Upper lobe of left lung (tissue), 6 donors: ENCODE measurements around the gene TRAF2. TPM values are rescaled to one million over a fixed set of nuclear protein-coding genes. Genes with fewer than 3 reads are reported as not detected.

Source experiments
- ATAC-seq, 2 donors: fragments of 200-7000 bp; cut with Tn5 transposase; one replicate each; pipeline ENCODE4 v1.9.1; 2022; ENCODE audit warnings: mild to moderate bottlenecking in 2 of 2, moderate library complexity in 2 of 2; ENCODE audit not compliant: low FRiP score in 2 of 2
- DNase-seq, 2 donors: peaks; one replicate each; pipeline ENCODE4 v3.0.0-alpha.2; 2019 to 2020
- H3K27ac ChIP-seq, 4 donors: fragments of 200-600 bp; sonication (generic); one replicate each; pipeline ENCODE4 v1.5.1; 2016 to 2019
- H3K27me3 ChIP-seq, 4 donors: fragments of 200-600 bp; sonication (generic); one replicate each; pipeline ENCODE4 v1.5.1; 2017 to 2019
- H3K36me3 ChIP-seq, 4 donors: fragments of 200-600 bp; sonication (generic); one replicate each; pipeline ENCODE4 v1.5.1; 2016 to 2019
- H3K4me1 ChIP-seq, 4 donors: fragments of 200-600 bp; sonication (generic); one replicate each; pipeline ENCODE4 v1.5.1; 2018 to 2019
- H3K4me3 ChIP-seq, 4 donors: fragments of 200-600 bp; sonication (generic); one replicate each; pipeline ENCODE4 v1.5.1; 2017 to 2019; ENCODE audit warnings: mild to moderate bottlenecking in 2 of 4, moderate library complexity in 1 of 4
- H3K9me3 ChIP-seq, 4 donors: fragments of 200-600 bp; sonication (generic); one replicate each; pipeline ENCODE4 v1.5.1; 2018 to 2019
- CTCF ChIP-seq, 6 experiments: fragments of 450-650 bp in 4 of 6; fragments of 200-600 bp in 2 of 6; sonication (generic) in 2 of 6; IDR thresholded peaks; one replicate each; pipeline ENCODE4 v1.5.1; 2016 to 2019; ENCODE audit warnings: antibody characterized with exemption in 6 of 6
- EP300 ChIP-seq, 4 donors: sonication (generic); formaldehyde crosslinking; IDR thresholded peaks; one replicate each; pipeline ENCODE4 v1.5.1; 2017; ENCODE audit warnings: antibody characterized with exemption in 4 of 4, control low read depth in 2 of 4
- POLR2A ChIP-seq, 4 donors: fragments of 450-650 bp; IDR thresholded peaks; one replicate each; pipeline ENCODE4 v1.5.1; 2016 to 2017; ENCODE audit warnings: antibody characterized with exemption in 4 of 4, mild to moderate bottlenecking in 2 of 4
- POLR2AphosphoS5 ChIP-seq, 2 donors: sonication (generic); formaldehyde crosslinking; IDR thresholded peaks; one replicate each; pipeline ENCODE4 v1.5.1; 2017; ENCODE audit warnings: antibody characterized with exemption in 2 of 2
- WGBS, 2 donors: methylation state at CpG; one replicate each; pipeline ENCODE4 v1.1.5; 2017 to 2018; 5-methylcytosine and 5-hydroxymethylcytosine counted together
- total RNA-seq, 6 donors: library from RNA; depleted of rRNA in 4 of 6; stranded (reverse); fragments of >200 nt in 4 of 6; gene quantifications; one replicate each; pipeline versions ENCODE4 v1.1.0 to v1.2.1, GENCODE V29; 2016 to 2021
- donor health status: DM: no; HTN: no; CAD: no; lungs with moderate emphysema.
- donor health status: DM: no; HTN: yes; CAD: no; lungs with severe emphysema.

TRAF2 gene
- total RNA-seq, 6 donors from 2014 or later = 10.6 to 20.8 (median 13.4) TPM

- TF ChIP-seq POLR2A (IDR thresholded peaks at IDR 0.05) (no peak), POLR2AphosphoS5 (IDR thresholded peaks at IDR 0.05) (no peak), EP300 (IDR thresholded peaks at IDR 0.05) (no peak), CTCF (IDR thresholded peaks at IDR 0.05) (no peak)
- Histone ChIP-seq H3K9me3 (no peaks in the 10 kb centered on the region), H3K27ac (no peak overlapping the region), H3K27me3 (no peaks in the 10 kb centered on the region), H3K4me3 (no peak overlapping the region), H3K36me3 (peaks cover 12 to 31% (median 26%) of the 10 kb centered on the region in 4 donors), H3K4me1 (no peaks in the 10 kb centered on the region)
- DNase-seq (no peak), ATAC-seq (no peak)
- WGBS, 2 donors = 90 to 100% methylated on average over 8 of the region's 8 CpGs
Observed at GRCh38 chr9:136936645-136937170, 50.4 kb downstream of the TRAF2 start.

- 90 to 92% methylated on average over 8 to 15 of the region's 15 CpGs for WGBS, 2 donors
- ATAC-seq = no peak
- no peak overlapping the region for H3K27ac ChIP-seq
Observed at GRCh38 chr9:136937186-136938001, 51.1 kb downstream of the TRAF2 start.

GRCh38 chr9:136939431-136939995, 53.2 kb downstream of the TRAF2 start:
- peaks cover 18 to 45% (median 40%) of the 10 kb centered on the region in 4 donors for H3K36me3 ChIP-seq
- H3K27me3 ChIP-seq = no peaks in the 10 kb centered on the region
- H3K9me3 ChIP-seq = no peaks in the 10 kb centered on the region
- H3K4me3 ChIP-seq = no peak overlapping the region
- H3K4me1 ChIP-seq = peaks cover 9 to 20% (median 11%) of the 10 kb centered on the region in 4 donors
- ATAC-seq (no peak), DNase-seq (peak; percentile 19 to 66)
- TF ChIP-seq CTCF (IDR thresholded peaks at IDR 0.05) (no peak), EP300 (IDR thresholded peaks at IDR 0.05) (no peak), POLR2A (IDR thresholded peaks at IDR 0.05) (no peak), POLR2AphosphoS5 (IDR thresholded peaks at IDR 0.05) (no peak)
- WGBS, 2 donors = 91 to 92% methylated on average over 16 to 20 of the region's 28 CpGs
- no peak overlapping the region for H3K27ac ChIP-seq

More at GRCh38 chr9:136937186-136938001, 51.1 kb downstream of the TRAF2 start:
- no peak for TF ChIP-seq POLR2AphosphoS5 (IDR thresholded peaks at IDR 0.05)
- TF ChIP-seq EP300 (IDR thresholded peaks at IDR 0.05) = no peak
- TF ChIP-seq CTCF (IDR thresholded peaks at IDR 0.05) = no peak
- TF ChIP-seq POLR2A (IDR thresholded peaks at IDR 0.05) = no peak
- peaks cover 18 to 38% (median 33%) of the 10 kb centered on the region in 4 donors for H3K36me3 ChIP-seq
- H3K9me3 ChIP-seq = no peaks in the 10 kb centered on the region
- peak in 1 of 2 donors; percentile 12 for DNase-seq
- no peaks in the 10 kb centered on the region for H3K27me3 ChIP-seq
- no peak overlapping the region for H3K4me3 ChIP-seq
- H3K4me1 ChIP-seq = peaks cover 0 to 6% (median 0%) of the 10 kb centered on the region in 4 donors

GRCh38 chr9:136939996-136940525, 53.7 kb downstream of the TRAF2 start:
- Histone ChIP-seq H3K4me1 (peaks cover 14 to 25% (median 15%) of the 10 kb centered on the region in 4 donors), H3K4me3 (no peak overlapping the region), H3K9me3 (no peaks in the 10 kb centered on the region), H3K36me3 (peaks cover 18 to 45% (median 40%) of the 10 kb centered on the region in 4 donors), H3K27me3 (no peaks in the 10 kb centered on the region), H3K27ac (no peak overlapping the region)
- DNase-seq (peak; percentile 15 to 67), ATAC-seq (no peak)
- TF ChIP-seq POLR2AphosphoS5 (IDR thresholded peaks at IDR 0.05) (no peak), EP300 (IDR thresholded peaks at IDR 0.05) (no peak), CTCF (IDR thresholded peaks at IDR 0.05) (no peak), POLR2A (IDR thresholded peaks at IDR 0.05) (no peak)
- WGBS, 2 donors = 73 to 94% methylated on average over 3 to 8 of the region's 16 CpGs
